GM18498 (cell line): ENCODE results near the gene CASD1.

Source experiments
- ATAC-seq: cut with Tn5 transposase; IDR thresholded peaks from one replicate; pipeline ENCODE4 v1.9.1; 2021; ENCODE audit warnings: mild to moderate bottlenecking, moderate library complexity; ENCODE audit not compliant: unreplicated experiment

The CASD1 gene

GRCh38 chr7:94509264-94509886 lies at the start of gene CASD1:
Gene CASD1, plus strand, starts transcription at chr7:94509809. Its CDS starts 276 bp downstream, at chr7:94510085.
- ATAC-seq, result peak; percentile 72

- no peak for ATAC-seq
Observed at GRCh38 chr7:94466516-94466915, 43.1 kb upstream of the CASD1 start.

GRCh38 chr7:94471604-94472003 lies 38.0 kb upstream of the CASD1 start:
- ATAC-seq, result no peak

- no peak for ATAC-seq
Observed at GRCh38 chr7:94472608-94473007, 37.0 kb upstream of the CASD1 start.

- no peak for ATAC-seq
Observed at GRCh38 chr7:94476251-94476840, 33.3 kb upstream of the CASD1 start.

GRCh38 chr7:94477878-94478277 lies 31.7 kb upstream of the CASD1 start:
- no peak for ATAC-seq

GRCh38 chr7:94478648-94479214 lies 30.9 kb upstream of the CASD1 start:
- ATAC-seq, result no peak

- no peak for ATAC-seq
Observed at GRCh38 chr7:94481279-94481678, 28.3 kb upstream of the CASD1 start.

GRCh38 chr7:94482796-94483195 lies 26.8 kb upstream of the CASD1 start:
- ATAC-seq, result no peak

- peak; percentile 54 for ATAC-seq
Observed at GRCh38 chr7:94483843-94484242, 25.8 kb upstream of the CASD1 start.

GRCh38 chr7:94486216-94486615 lies 23.4 kb upstream of the CASD1 start:
- no peak for ATAC-seq

GRCh38 chr7:94491410-94491809 lies 18.2 kb upstream of the CASD1 start:
- ATAC-seq, result no peak

GRCh38 chr7:94492601-94493000 lies 17.0 kb upstream of the CASD1 start:
- peak; percentile 99 for ATAC-seq

- ATAC-seq, result no peak
Observed at GRCh38 chr7:94497874-94498670, 11.5 kb upstream of the CASD1 start.

GRCh38 chr7:94498918-94499317 lies 10.7 kb upstream of the CASD1 start:
- no peak for ATAC-seq

GRCh38 chr7:94507462-94507861 lies 2.1 kb upstream of the CASD1 start:
- ATAC-seq, result no peak

GRCh38 chr7:94507962-94508361 lies 1.6 kb upstream of the CASD1 start:
- ATAC-seq, result no peak

GRCh38 chr7:94509887-94510581 lies 425 bp downstream of the CASD1 start:
- ATAC-seq, result peak; percentile 79

GRCh38 chr7:94510582-94511496 lies 1.2 kb downstream of the CASD1 start:
- ATAC-seq, result peak; percentile 22

- ATAC-seq, result no peak
Observed at GRCh38 chr7:94511718-94512117, 2.1 kb downstream of the CASD1 start.
